Keratinocyte (primary cell): ENCODE measurements around the gene WDR89. TPM values are rescaled to one million over a fixed set of nuclear protein-coding genes. Genes with fewer than 3 reads are reported as not detected.

Source experiments
- DNase-seq: peaks from one replicate; pipeline ENCODE4 v3.0.0-alpha.2; 2011; ENCODE audit warnings: low read depth, missing footprints, low spot score
- FAIRE-seq: peaks from 2 replicates; lab custom pipeline; 2011; peaks lifted over from hg19 to GRCh38; lab: Jason Lieb, UNC
- H2AFZ ChIP-seq: 2 replicates; pipeline ENCODE4 v1.6.0; 2012; ENCODE audit warnings: low read length, control low read depth, inconsistent platforms; ENCODE audit not compliant: control insufficient read depth
- H3K27ac ChIP-seq: 2 replicates; pipeline ENCODE4 v1.5.1; 2011; ENCODE audit warnings: low read length; ENCODE audit not compliant: control insufficient read depth, insufficient read depth
- H3K27me3 ChIP-seq: 3 replicates; pipeline ENCODE4 v1.6.0; 2011; ENCODE audit warnings: low read length; ENCODE audit not compliant: control insufficient read depth, insufficient read depth; ENCODE audit errors: extremely low read depth
- H3K36me3 ChIP-seq, 2 experiments: 2 replicates in 1 of 2; 3 replicates in 1 of 2; pipeline ENCODE4 v1.5.1; 2011; ENCODE audit warnings: low read length in 2 of 2, mild to moderate bottlenecking in 1 of 2; ENCODE audit not compliant: control insufficient read depth in 2 of 2, insufficient read depth in 2 of 2; ENCODE audit errors: extremely low read depth in 1 of 2
- H3K4me1 ChIP-seq: 3 replicates; pipeline ENCODE4 v1.5.1; 2011; ENCODE audit warnings: low read length; ENCODE audit not compliant: control insufficient read depth, insufficient read depth; ENCODE audit errors: extremely low read depth
- H3K4me2 ChIP-seq: 3 replicates; pipeline ENCODE4 v1.6.0; 2011; ENCODE audit warnings: low read depth, low read length; ENCODE audit not compliant: control insufficient read depth, insufficient read depth; ENCODE audit errors: extremely low read depth
- H3K4me3 ChIP-seq, 3 experiments: fragments of 200-600 bp in 1 of 3; sonication (generic) in 1 of 3; 2 replicates in 2 of 3; 3 replicates in 1 of 3; pipeline ENCODE4 v1.5.1; 2011 to 2016; ENCODE audit warnings: low read length in 3 of 3, mild to moderate bottlenecking in 3 of 3, control low read depth in 2 of 3, inconsistent platforms in 1 of 3, low read depth in 1 of 3, mixed read lengths in 1 of 3, mixed run types in 1 of 3, moderate library complexity in 1 of 3; ENCODE audit not compliant: control insufficient read depth in 2 of 3, insufficient read depth in 2 of 3; ENCODE audit errors: extremely low read depth in 1 of 3
- H3K79me2 ChIP-seq: 2 replicates; pipeline ENCODE4 v1.6.0; 2012; ENCODE audit warnings: low read length; ENCODE audit not compliant: control insufficient read depth, insufficient read depth
- H3K9ac ChIP-seq: 3 replicates; pipeline ENCODE4 v1.6.0; 2011; ENCODE audit warnings: low read length; ENCODE audit not compliant: control insufficient read depth, insufficient read depth; ENCODE audit errors: extremely low read depth
- H3K9me1 ChIP-seq: 3 replicates; pipeline ENCODE4 v1.6.0; 2011; ENCODE audit warnings: low read length; ENCODE audit not compliant: control insufficient read depth, insufficient read depth; ENCODE audit errors: extremely low read depth
- H3K9me3 ChIP-seq: 2 replicates; pipeline ENCODE4 v1.5.1; 2012; ENCODE audit warnings: low read depth, low read length; ENCODE audit not compliant: control insufficient read depth
- H4K20me1 ChIP-seq: 3 replicates; pipeline ENCODE4 v1.6.0; 2011; ENCODE audit warnings: low read length; ENCODE audit not compliant: control insufficient read depth, insufficient read depth; ENCODE audit errors: extremely low read depth
- EZH2 ChIP-seq: IDR thresholded peaks from one replicate; pipeline ENCODE4 v1.6.1; 2012; ENCODE audit warnings: inconsistent platforms, mild to moderate bottlenecking, low read length, moderate library complexity
- dilution Hi-C: fragments of 300-500 bp; cut with MboI; formaldehyde crosslinking; loops from one replicate; pipeline ENCODE4 v1.7.0; 2020; ENCODE audit warnings: low sequenced_read_pairs; ENCODE audit not compliant: extremely low pct_ligation_motif_present
- polyA plus RNA-seq, 5 experiments: library from polyadenylated mRNA; depleted of rRNA in 3 of 5; stranded (reverse) in 3 of 5; stranded (forward) in 1 of 5; unstranded in 1 of 5; fragments of >200 nt; gene quantifications; 1 replicate in 1 of 5; 2 replicates in 3 of 5; 3 replicates in 1 of 5; pipeline versions ENCODE4 v1.2.1 to v1.2.3, GENCODE V29; 2011 to 2012; ENCODE audit warnings: missing spikeins in 2 of 5, low read depth in 1 of 5, low replicate concordance in 1 of 5
- TF ChIP-seq, protein P1 (sequence below), 3 experiments: IDR thresholded peaks in 1 of 3; conservative IDR thresholded peaks in 1 of 3; optimal IDR thresholded peaks in 1 of 3; 2 replicates in 2 of 3; 3 replicates in 1 of 3; pipeline versions ENCODE3 to v1.5.1; 2011; ENCODE audit warnings: low read length in 3 of 3, mild to moderate bottlenecking in 3 of 3, moderate library complexity in 2 of 3, control low read depth in 1 of 3, inconsistent platforms in 1 of 3; ENCODE audit not compliant: insufficient read depth in 2 of 3; ENCODE audit errors: extremely low read depth in 1 of 3

The WDR89 gene
- polyA plus RNA-seq, 1 donor (not counting 4 experiments of a cell fraction or from before 2014, with no cell fraction given), result 14.3 TPM

DNA sequence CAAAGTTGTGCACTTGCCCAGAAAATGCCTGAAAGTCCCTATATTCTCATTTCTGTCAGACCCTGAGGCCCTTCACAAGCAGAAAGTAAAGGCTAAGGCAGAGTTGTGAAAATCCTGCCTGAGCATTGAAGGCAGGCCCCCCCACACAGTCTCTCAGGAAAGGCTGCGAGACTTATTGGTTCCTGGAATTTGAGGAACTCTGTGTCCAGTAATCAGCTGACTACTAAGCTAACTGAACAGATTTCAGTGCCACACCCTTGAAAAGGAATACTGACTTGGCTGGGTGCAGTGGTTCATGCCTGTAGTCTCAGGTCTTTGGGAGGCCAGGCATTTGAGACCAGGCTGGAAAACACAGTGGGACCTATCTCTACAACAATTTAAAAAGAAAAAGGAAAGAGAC lies 77.4 kb downstream of the WDR89 start:
- no peaks in the 10 kb centered on the region for H4K20me1 ChIP-seq
- H3K27ac ChIP-seq, result no peak overlapping the region
- dilution Hi-C loops, result no loop called here
- H2AFZ ChIP-seq, result no peak overlapping the region
- H3K27me3 ChIP-seq, result no peaks in the 10 kb centered on the region
- H3K9ac ChIP-seq, result no peak overlapping the region
- no peaks in the 10 kb centered on the region for H3K9me1 ChIP-seq
- FAIRE-seq, result no peak
- H3K4me2 ChIP-seq, result no peak overlapping the region
- no peak for TF ChIP-seq EZH2
- TF ChIP-seq, protein P1, sequence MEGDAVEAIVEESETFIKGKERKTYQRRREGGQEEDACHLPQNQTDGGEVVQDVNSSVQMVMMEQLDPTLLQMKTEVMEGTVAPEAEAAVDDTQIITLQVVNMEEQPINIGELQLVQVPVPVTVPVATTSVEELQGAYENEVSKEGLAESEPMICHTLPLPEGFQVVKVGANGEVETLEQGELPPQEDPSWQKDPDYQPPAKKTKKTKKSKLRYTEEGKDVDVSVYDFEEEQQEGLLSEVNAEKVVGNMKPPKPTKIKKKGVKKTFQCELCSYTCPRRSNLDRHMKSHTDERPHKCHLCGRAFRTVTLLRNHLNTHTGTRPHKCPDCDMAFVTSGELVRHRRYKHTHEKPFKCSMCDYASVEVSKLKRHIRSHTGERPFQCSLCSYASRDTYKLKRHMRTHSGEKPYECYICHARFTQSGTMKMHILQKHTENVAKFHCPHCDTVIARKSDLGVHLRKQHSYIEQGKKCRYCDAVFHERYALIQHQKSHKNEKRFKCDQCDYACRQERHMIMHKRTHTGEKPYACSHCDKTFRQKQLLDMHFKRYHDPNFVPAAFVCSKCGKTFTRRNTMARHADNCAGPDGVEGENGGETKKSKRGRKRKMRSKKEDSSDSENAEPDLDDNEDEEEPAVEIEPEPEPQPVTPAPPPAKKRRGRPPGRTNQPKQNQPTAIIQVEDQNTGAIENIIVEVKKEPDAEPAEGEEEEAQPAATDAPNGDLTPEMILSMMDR (optimal IDR thresholded peaks at IDR 0.05 in 1 of 3, IDR thresholded peaks at IDR 0.05 in 1 of 3, conservative IDR thresholded peaks at IDR 0.05 in 1 of 3; ENCODE audit: extremely low read depth in 1 of 3, insufficient read depth in 2 of 3, low read length in 3 of 3), result no peak
- no peak overlapping the region for H3K4me3 ChIP-seq
- H3K4me1 ChIP-seq, result peaks cover 11% of the 10 kb centered on the region
- DNase-seq, result no peak
- H3K36me3 ChIP-seq, result no peaks in the 10 kb centered on the region
- H3K79me2 ChIP-seq, result no peaks in the 10 kb centered on the region
- H3K9me3 ChIP-seq, result no peaks in the 10 kb centered on the region

DNA sequence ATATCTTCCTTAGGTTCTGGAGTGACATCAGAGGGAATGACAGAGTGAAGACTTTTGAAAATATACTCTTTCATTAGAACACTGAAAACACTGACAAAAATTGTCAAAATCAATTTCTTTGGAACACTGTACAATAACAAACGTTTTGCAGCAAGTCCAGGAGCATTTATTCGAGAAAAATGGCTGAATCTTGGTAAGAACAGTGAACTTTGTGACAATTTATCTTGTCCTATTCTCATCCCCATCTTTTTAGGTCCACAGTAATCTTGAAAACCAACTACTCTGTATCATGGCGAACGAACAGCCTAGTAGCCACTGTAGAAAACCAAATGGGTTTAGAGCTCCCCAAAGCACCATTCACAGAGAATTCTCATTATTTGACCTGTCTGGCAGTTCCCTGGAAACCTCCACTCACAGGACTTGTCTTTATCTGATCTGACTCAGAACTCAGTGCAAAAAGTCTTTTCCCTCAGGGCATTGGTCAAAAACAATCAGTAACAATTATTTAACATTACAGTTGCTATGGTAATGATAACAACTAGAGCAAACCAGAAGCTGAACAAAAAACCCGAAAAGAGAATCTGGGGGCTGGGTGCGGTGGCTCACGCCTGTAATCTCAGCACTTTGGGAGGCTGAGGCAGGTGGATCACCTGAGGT lies 78.2 kb downstream of the WDR89 start:
- Histone ChIP-seq H3K9me1 (no peaks in the 10 kb centered on the region), H3K4me2 (no peak overlapping the region), H3K27ac (no peak overlapping the region), H3K27me3 (no peaks in the 10 kb centered on the region), H2AFZ (no peak overlapping the region), H3K79me2 (no peaks in the 10 kb centered on the region), H3K4me3 (no peak overlapping the region), H3K36me3 (no peaks in the 10 kb centered on the region), H3K9ac (no peak overlapping the region), H3K9me3 (no peaks in the 10 kb centered on the region), H4K20me1 (no peaks in the 10 kb centered on the region), H3K4me1 (peaks cover 11% of the 10 kb centered on the region)
- peak; percentile 74 for FAIRE-seq
- DNase-seq, result no peak
- dilution Hi-C loops, result no loop called here
- TF ChIP-seq EZH2, result no peak
- TF ChIP-seq, protein P1 (optimal IDR thresholded peaks at IDR 0.05 in 1 of 3, IDR thresholded peaks at IDR 0.05 in 1 of 3, conservative IDR thresholded peaks at IDR 0.05 in 1 of 3; ENCODE audit: extremely low read depth in 1 of 3, insufficient read depth in 2 of 3, low read length in 3 of 3), result no peak
